Stimulated activated CD4-positive, alpha-beta T cell treated with anti-CD3 and anti-CD28 coated beads, Interleukin-15, amount 100 ng/mL, for 48 hours (primary cell): ENCODE results near the gene COPA.

Experiments
- DNase-seq, 2 donors: peaks; one replicate each; pipeline ENCODE4 v3.0.0-alpha.2; 2020; ENCODE audit warnings: low read depth in 2 of 2

COPA gene

DNA sequence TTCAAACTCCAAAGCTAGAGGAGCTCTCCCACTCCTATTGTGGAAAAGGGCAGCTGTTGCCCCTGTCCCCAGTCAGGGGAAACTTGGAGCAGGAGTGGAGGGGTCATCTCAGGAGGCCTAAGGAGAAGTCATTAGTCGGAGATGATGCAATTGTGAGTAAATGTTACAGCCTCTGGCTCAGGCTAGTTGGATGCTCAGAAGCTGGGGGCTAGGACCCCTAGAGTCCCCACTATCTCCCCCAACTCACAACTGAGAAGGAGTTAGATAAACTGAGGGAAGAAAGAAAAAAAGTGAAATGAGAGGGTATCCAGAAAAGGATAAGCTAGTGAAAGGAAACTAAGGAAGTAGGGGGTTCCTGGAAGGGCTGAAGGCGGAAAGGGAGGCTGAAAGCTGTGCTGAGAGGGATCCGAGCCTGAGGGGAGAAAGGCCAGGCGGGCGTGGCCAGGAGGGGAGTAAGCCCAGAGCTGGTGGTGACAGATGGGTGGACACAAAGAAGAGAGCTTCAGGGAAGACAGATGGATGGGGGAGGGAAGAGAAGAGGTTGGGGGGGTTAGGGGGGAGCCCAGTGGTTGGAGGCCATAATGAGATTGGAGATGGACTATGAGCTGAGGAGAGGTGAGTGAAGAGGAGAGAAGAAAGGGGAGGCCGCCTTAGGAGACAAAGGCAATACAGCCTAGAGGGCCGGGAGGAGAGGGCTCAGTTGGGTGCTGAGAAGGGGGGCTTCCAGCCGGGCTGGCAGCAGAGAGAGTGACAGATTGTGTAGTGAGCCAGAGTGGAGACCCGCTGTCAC is 19.3 kb upstream of the COPA start:
- no peak for DNase-seq

DNA sequence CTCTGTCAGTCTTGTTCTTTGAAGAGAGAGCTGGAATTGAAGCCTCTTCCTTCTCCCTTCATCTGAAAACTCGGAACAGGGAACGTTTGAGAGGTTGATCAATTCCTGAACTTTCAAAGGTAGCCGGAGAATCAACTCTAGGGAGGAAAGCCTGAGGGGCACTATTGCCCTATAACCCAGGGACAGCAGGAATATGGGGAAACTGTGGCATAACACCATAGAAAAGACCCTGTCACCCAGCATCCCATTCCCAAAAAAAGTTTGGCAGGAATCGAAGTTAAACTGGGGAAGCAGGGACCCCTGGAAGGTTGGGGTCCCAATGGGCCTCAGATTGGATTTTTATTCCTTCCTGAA is 18.7 kb upstream of the COPA start:
- no peak for DNase-seq

DNA sequence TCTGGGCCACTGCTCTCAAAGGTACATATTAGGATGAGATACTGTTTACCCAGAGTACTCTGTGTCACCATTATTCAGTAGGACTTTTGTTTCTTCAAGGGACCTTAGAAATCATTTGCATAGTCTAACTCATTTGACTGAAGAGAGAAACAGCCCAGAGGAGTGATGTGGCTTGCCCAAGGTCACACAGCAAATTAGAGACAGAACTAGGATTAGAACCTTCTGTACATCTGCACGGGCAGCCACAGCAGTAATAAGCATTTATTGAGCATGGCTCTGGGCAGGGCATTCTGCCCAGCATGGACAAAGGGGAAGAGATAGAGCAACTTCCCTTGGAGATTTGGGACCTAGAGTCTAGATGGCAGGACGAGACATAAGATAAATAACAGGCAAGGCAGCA is 18.1 kb upstream of the COPA start:
- no peak for DNase-seq

DNA sequence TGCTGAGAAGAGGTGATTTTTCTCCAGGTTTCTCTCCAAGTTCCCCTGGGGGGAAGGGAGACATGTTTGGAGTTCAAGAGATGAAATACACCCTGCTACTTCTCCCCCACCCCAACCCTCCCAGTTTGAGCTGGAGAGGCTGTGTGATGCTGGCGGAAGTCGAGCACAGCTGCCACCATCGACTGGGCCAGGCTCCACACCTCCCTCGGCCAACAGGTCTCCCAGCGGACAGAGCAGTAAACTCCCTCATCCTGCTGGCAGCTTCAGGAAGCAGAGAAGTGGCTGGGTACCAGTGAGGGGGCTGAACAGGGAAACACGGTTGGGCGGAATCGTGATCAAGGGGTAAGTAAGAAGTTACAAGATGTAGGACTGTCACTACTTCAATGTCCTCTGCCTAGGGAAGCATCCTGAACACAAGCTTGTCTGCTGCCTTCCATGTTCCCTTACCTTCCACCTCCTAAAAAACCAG is 17.2 kb upstream of the COPA start:
- no peak for DNase-seq

DNA sequence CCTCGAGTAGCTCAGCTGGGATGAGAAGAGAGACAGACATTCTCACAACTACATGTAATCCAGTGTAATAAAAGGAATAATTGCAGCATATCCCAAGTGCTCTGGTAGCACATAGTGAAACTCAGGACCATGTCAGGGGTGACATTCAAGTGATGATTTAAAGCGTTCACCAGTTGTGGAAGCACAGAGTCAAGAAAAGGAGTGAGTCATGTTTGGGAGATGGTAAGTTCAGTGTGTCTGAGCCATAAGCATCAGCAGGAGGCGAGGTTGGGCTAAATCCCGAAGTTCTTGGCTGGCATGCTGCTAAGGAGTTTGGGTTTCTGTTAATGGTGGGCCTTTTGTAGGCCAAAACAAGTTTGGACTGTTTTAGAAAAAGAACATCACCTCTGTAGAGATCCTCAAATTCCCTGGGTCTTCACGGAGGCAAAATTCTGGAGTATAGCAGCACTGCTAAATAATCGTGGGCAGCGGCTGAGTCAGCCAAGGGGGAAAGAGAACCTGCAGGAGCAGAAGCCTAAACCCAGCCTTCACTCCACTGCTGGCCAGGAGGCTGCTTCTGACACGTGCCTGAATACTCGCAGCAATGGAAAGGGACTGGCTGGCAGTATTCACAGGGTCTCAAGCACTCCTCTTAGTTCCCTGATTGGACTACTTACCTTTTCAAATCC is 16.6 kb upstream of the COPA start:
- no peak for DNase-seq

DNA sequence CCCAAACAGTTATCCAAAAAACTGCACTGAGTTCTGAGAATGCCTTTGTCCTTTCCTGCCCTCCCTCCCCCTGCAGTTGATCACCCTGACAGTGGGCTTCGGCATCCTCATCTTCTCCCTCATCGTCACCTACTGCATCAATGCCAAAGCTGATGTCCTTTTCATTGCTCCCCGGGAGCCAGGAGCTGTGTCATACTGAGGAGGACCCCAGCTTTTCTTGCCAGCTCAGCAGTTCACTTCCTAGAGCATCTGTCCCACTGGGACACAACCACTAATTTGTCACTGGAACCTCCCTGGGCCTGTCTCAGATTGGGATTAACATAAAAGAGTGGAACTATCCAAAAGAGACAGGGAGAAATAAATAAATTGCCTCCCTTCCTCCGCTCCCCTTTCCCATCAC is 15.0 kb upstream of the COPA start:
- no peak for DNase-seq

DNA sequence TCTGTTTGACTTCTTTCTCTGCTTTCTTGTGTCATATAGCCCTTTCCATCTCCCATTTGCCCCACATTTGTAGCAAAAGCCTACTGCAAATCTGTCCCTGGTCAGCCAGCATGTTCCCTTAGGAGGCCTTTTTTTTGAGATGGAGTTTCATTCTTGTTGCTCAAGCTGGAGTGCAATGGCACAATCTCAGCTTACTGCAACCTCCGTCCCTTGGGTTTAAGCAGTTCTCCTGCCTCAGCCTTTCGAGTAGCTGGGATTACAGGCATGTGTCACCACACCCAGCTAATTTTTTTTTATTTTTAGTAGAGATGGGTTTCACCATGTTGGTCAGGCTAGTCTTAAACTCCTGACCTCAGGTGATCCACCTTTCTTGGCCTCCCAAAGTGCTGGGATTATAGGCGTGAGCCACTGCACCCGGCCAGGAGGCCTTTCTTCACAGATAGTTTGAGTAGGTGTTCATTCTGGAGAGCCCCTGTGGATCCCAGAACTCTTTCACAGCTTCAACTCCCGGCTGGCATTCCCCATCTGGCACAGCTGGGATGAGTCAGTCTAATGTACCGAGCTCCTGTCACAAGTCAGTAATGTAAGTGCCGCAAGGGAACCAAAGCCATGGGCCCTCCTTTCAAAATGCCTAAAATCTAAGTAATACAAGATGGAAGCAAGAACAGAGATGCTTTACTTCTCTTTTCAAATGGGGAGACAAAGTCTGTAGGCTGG is 14.4 kb upstream of the COPA start:
- no peak for DNase-seq

DNA sequence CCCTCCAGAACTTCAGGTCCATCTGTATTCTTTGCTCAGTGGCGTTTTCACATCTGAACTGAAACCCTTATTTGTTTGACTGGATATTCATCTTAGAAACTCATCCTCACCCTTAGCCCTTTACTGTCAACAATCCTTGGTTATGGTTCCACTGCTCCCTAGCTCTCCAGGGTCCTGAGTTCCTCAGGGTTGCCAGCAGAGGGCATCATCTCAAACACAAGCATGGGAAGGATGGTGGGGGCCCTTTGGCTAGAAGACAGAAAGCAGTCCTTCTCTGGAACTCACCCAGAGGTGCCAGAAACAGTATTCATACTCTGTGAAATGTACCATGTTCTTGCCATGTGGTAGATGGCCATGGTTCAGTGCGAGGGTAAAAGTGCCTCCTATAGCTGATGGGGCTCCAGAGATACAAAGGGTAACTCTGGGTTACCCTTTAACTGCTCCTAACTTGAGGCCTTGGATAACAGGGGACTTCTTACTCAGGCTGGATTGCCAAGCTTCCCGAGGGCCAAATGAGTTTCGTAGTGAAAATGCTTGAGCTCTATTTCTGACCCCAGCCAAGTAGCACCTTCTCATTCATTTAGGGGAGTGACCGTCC is 11.4 kb upstream of the COPA start:
- no peak for DNase-seq

DNA sequence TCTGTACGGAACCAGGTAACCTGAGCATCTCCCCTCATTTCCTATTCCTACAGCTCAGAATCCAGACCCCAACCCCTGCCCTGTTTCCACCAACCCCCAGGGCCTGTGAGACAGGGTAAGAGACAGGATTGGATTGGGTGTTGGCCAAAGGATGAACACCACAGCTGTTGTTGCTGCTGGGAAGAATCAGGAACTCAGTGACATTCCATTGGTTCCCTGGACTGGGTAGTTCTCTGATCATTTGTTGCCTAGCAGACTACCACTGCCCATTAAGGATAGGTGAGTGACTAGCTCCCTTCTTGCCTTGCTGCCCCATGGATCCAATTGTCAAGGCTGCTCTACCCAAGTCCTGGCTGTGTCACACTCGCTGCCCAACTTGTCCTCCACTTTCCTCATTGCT is 10.2 kb upstream of the COPA start:
- DNase-seq, result no peak

DNA sequence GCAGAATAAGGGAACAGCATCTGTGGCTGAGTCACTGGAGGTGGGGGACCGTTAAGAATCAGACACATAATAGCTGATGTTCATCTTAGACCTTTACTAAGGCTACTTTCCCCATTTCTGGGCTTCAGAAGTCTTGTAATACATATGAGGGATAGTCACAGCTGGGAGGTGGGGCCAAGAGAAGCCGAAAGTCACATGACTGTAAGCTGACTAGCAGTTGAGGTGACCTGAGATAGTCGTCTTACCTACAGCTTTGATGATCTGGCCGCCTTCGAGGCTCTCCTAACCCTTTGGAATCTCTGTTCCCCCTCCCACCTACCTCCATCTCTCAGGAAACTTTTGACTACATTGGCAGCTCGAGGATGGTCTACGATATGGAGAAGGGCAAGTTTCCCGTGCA is 9.5 kb upstream of the COPA start:
- DNase-seq, result no peak

DNA sequence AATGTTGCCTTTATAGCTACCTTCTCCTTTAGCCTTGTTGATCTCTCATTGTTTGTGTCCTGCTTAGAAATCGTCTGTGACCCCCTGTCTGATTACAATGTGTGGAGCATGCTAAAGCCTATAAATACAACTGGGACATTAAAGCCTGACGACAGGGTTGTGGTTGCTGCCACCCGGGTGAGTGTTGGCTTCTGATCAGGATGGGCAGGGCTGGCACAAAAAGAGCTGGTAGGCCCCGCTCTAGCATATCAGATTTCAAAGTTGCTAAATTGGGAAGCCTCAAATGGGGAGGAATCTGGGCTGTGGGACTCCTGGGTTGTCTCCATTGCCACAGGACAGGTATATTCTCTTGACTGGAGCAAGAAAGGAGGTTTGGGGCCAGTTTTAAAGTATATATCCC is 8.6 kb upstream of the COPA start:
- DNase-seq, result no peak

DNA sequence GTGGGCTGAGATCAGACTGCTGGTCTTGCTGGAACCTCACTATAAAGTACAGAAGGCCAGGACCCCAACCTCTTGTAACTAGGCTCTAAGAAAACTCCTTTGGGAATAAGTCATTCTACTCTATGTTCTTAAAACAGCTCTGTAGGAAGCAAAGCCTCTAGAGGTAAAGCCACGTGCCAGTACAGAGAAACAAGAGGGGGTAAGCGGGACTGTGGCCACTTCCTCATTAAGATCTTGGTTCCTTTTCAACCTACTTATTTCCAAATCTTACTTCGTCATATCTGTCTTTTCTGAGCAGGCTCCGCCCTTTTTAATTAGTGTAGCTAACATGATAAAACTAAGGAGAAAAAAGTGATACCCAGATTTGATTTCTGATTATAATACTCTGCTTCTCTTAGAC is 3.9 kb upstream of the COPA start:
- no peak for DNase-seq

DNA sequence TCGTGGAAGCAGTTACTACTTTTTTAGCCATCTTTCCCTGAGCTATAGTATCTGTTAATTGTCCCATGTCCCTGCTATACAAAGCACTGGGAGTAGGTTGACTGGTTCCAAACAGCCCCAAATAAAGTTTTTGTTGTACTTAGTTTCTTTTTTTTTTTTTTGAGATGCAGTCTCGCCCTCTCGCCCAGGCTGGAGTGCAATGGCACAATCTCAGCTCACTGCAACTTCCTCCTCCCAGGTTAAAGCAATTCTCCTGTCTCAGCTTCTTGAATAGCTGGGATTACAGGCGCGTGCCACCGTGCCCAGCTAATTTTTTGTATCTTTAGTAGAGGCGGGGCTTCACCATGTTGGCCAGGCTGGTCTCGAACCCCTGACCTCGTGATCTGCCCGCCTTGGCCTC is 3.4 kb upstream of the COPA start:
- no peak for DNase-seq

DNA sequence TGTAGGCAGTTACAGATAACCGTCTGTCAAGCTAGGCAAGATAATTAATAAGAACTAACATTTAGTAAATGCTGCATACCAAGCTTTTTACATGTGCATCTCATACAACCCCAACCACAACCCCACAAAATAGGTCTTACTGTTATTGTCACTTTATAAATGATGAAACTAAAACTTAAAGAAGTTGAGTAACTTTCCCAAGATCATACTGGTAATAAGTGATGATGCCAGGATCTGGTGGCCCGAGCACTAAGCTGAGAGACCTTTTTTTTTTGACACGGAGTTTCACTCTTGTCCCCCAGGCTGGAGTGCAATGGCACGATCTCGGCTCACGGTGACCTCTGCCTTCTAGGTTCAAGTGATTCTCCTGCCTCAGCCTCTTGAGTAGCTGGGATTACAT is 1.9 kb upstream of the COPA start:
- no peak for DNase-seq

DNA sequence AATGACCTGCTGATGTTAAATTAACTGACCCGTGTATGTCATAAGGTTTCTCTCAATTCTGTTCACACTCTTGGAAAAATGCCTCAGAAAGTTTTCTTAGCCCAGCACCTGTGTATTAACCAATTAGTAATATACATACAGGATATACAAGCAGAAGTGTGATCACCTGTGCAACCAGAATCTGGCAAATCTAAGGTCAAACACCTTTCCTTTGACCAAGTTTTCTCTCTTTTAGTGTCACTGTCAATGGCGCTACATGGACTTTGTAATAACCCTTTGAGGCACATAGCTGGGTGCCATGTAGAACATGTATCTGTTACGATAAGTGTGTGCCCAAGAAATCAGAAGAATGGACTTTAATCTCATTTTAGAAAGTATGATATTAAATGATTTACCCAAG is 1.2 kb upstream of the COPA start:
- DNase-seq, result no peak

DNA sequence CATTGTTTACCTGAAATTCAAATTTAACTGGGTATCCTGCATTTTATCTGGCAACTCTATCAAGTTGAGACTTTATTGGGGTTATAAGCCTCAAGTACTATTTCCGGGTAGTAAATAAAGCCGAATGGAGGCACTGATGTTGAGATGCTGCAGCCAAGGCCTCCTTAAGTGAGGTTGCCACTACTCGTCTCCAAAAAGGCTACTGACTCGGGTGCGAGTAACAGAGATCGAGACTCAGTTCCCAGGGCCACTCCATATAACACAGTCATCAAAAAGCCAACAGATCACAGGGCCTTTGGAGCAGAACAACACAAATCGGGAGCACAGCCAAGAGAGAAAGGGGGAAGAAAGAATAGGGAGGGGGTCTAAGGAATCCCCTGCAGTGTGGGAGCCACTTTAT is 524 bp downstream of the COPA start:
- DNase-seq, result no peak

DNA sequence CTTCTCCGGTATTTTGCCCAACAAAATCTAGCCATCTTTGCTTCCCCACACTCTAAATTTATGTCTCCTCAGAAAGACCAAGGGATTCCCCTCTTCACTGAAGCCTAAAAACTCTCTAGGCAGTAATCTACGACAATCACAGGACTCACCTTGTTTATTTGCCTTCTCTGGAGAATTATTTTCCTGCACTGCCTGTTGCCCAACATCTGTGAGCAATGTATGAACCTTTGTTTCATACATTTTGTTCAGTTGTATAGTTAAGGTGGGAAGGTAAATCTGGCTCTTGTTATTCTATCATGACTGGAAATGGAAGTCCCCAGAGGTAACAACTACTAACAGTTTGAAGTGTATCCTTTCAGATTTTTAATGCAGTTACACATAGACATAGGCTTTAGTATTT is 2.2 kb downstream of the COPA start:
- DNase-seq, result no peak

DNA sequence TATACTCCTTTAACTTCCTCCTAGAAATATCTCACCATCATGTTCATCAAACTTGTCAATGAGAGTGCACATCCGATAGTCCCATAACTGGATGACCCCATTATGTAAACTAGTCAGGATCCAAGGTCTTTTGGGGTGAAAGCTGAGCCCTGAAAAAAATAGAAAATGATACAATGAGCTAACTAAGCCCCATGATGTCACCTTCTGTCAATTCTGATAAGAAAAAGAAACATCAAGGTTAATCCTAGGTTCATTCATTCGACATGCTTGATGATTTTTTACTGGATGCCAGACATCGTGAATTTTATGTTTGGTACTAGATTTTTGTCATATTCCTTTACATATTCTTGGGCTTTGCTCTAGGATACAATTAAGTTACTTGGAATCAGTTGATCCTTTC is 2.9 kb downstream of the COPA start:
- no peak for DNase-seq

DNA sequence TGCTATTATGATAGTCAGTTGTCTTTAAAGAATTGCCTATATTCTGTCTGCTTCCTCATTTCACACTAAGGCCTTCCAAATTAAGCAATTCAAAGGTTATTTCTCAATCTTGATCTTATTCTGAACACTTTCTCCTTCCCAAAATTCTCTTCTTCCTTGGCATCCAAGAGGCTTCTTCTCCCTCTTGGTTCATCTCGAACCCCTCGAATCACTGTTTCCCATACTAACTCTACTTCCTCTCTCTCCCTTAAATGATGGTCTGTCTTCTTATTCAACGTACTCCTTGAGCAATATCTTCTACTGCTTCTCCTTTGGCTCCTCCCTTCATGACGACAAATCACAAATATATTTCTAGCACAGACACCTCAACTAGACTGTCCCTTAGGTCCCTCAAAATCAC is 4.5 kb downstream of the COPA start:
- DNase-seq, result no peak

DNA sequence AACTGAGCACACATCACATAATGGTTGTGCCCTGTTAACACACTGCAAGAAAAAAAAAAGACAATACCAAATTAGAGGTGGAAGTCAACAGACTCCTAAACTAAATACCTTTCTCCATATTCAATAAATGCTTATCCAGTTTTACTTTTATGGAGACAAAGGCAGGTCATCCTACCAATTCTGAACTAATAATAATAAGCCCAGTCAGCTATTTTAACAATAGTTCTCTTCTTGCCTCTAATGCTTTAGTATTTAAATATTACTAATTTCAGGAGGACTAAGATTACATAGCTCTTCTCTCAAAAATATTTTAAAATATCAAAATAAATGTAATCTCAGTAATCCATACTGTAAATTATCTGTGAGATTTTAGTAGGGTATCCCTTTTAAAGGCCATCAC is 10.5 kb downstream of the COPA start:
- DNase-seq, result no peak

DNA sequence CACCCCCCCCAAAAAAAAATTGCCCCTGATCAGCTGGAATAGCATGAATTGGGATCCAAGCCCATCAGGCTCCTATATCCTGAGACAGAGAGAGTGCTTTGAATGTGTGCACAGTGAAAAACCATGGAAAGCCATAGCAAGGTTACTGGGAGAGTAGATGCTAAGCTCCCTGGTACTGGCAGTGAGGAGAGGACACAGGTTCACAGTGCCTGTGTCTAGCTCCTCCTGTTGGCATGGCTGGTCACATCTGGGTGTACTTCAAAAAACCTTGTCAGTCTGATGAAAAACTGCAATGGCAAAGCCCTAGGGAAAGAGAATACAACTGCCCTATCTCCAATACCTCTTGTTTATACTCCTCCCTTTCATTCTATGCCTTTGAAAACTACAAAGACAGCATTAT is 12.9 kb downstream of the COPA start:
- no peak for DNase-seq

DNA sequence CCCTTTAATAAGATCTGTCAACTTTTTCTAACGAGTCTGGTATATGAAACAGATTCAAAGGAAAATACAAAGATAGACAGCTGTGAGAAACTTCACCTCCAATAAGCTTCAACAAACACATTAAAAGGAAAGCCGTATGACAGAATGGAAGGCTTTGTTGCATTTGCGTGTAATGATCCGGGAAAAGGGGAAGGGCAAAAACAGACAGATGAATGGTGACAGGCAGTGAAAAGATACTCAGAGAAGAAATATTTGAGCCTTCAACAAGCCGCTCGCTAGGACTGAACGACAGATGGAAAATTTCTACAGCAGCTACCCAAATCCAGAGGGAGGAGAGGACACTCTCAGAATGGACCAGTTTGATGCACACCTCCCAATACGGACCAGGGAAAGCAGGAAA is 14.9 kb downstream of the COPA start:
- DNase-seq, result no peak

DNA sequence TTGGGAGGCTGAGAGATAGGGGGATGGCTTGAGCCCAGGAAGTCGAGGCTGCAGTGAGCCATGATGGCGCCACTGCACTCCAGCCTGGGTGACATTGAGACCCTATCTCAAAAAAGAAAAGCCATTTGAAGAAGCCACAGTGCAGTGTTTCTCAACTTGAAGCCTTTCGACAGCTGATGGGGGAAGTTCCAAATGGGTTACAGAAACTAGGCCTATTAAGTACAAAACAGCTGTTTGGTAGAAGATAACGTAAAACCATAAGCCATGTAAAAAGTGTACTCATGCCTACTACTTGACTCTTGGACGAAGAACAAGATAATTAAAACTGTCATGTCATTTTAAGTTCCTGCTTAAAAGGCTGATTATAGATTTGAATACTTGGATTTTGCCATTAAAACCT is 16.6 kb downstream of the COPA start:
- DNase-seq, result no peak
